ENCODE measurements around the gene ERGIC2. TPM values are rescaled to one million over a fixed set of nuclear protein-coding genes. Genes with fewer than 3 reads are reported as not detected.

Gene ERGIC2
- total RNA-seq, 1 experiment from 2014 or later: 69.8 TPM

GRCh38 chr12:29310899-29311298, 70.1 kb downstream of the ERGIC2 start:
- Histone ChIP-seq H3K27ac (ENCODE audit: insufficient read length, low read depth, low read length) (no peak overlapping the region), H3K14ac (ENCODE audit: insufficient read depth, low read length) (no peak overlapping the region), H4K20me1 (ENCODE audit: control insufficient read depth, insufficient read depth, insufficient read length) (no peaks in the 10 kb centered on the region), H3K27me3 (ENCODE audit: insufficient read depth, low read length) (no peaks in the 10 kb centered on the region), H3K9me3 (ENCODE audit: control insufficient read depth, low read depth, low read length) (no peaks in the 10 kb centered on the region), H3K79me2 (ENCODE audit: insufficient read depth, low read length) (no peaks in the 10 kb centered on the region), H2BK120ac (ENCODE audit: low read depth, low read length, poor library complexity, severe bottlenecking) (no peak overlapping the region), H4K91ac (ENCODE audit: insufficient read length, low read depth, low read length) (no peak overlapping the region), H3K4me1 (ENCODE audit: insufficient read depth, low read length) (no peaks in the 10 kb centered on the region), H3K4me2 (ENCODE audit: insufficient read depth, insufficient read length, low read length) (no peak overlapping the region), H3K9ac (ENCODE audit: extremely low read depth, insufficient read length, low read length) (no peak overlapping the region), H2BK12ac (ENCODE audit: insufficient read length, low read depth, low read length) (no peak overlapping the region), H4K5ac (ENCODE audit: insufficient read length, low read depth, low read length) (no peak overlapping the region), H3K23ac (ENCODE audit: insufficient read length, low read depth, low read length) (no peak overlapping the region), H3T11ph (ENCODE audit: low read length) (no peak overlapping the region), H3K18ac (ENCODE audit: insufficient read length, low read depth, low read length) (no peak overlapping the region), H2BK20ac (ENCODE audit: low read depth, low read length, poor library complexity, severe bottlenecking) (no peak overlapping the region), H3K4ac (ENCODE audit: low read depth, low read length) (no peak overlapping the region), H3K79me1 (ENCODE audit: insufficient read depth, low read depth, low read length, poor library complexity, severe bottlenecking) (no peaks in the 10 kb centered on the region), H2AFZ (ENCODE audit: low read length) (no peak overlapping the region), H4K8ac (replicated peaks; ENCODE audit: insufficient read length, low read depth, low read length) (no peak overlapping the region), H3K56ac (ENCODE audit: insufficient read length, low read depth, low read length) (no peak overlapping the region), H2BK5ac (ENCODE audit: insufficient read length, low read length) (no peak overlapping the region), H2AK5ac (ENCODE audit: insufficient read length, low read length) (no peak overlapping the region), H3K23me2 (ENCODE audit: insufficient read length, low read depth, low read length, poor library complexity, severe bottlenecking) (no peaks in the 10 kb centered on the region), H2BK15ac (ENCODE audit: low read depth, low read length) (no peak overlapping the region)
- Mint-ChIP-seq H3K27ac (no peak overlapping the region), H3K27me3 (ENCODE audit: low read depth) (no peaks in the 10 kb centered on the region), H3K4me3 (no peak overlapping the region), H3K4me1 (peaks cover 0 to 3% of the 10 kb centered on the region in 2 experiments; a peak in 1 of 4 replicates), H3K36me3 (ENCODE audit: insufficient read depth in 1 of 3, low read depth in 3 of 3) (no peaks in the 10 kb centered on the region), H3K9me3 (no peaks in the 10 kb centered on the region)
- WGBS (ENCODE audit: extremely low coverage, insufficient read length, low lambda C conversion rate): no CpG with 5 or more reads among the region's 4 CpGs
- TF ChIP-seq, protein P1, sequence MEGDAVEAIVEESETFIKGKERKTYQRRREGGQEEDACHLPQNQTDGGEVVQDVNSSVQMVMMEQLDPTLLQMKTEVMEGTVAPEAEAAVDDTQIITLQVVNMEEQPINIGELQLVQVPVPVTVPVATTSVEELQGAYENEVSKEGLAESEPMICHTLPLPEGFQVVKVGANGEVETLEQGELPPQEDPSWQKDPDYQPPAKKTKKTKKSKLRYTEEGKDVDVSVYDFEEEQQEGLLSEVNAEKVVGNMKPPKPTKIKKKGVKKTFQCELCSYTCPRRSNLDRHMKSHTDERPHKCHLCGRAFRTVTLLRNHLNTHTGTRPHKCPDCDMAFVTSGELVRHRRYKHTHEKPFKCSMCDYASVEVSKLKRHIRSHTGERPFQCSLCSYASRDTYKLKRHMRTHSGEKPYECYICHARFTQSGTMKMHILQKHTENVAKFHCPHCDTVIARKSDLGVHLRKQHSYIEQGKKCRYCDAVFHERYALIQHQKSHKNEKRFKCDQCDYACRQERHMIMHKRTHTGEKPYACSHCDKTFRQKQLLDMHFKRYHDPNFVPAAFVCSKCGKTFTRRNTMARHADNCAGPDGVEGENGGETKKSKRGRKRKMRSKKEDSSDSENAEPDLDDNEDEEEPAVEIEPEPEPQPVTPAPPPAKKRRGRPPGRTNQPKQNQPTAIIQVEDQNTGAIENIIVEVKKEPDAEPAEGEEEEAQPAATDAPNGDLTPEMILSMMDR (conservative IDR thresholded peaks at IDR 0.05): no peak
- no peak for DNase-seq
